GM12878 (cell line): ENCODE results near the gene NUDT7.

Source experiments
- CTCF ChIP-seq, 3 experiments: IDR thresholded peaks in 2 of 3; conservative IDR thresholded peaks in 1 of 3; 2 replicates each; pipeline ENCODE4 v1.5.1; 2011; ENCODE audit warnings: low read depth in 3 of 3, low read length in 3 of 3, mild to moderate bottlenecking in 3 of 3, control low read depth in 2 of 3, moderate library complexity in 2 of 3, inconsistent platforms in 1 of 3, mixed read lengths in 1 of 3; ENCODE audit not compliant: control insufficient read depth in 2 of 3, insufficient read depth in 1 of 3; ENCODE audit errors: extremely low read depth in 1 of 3
- FOS ChIP-seq: IDR thresholded peaks from 3 replicates; pipeline ENCODE4 v1.6.1; 2011; ENCODE audit warnings: borderline replicate concordance; ENCODE audit not compliant: insufficient read length; ENCODE audit errors: extremely low read depth
- FOXM1 ChIP-seq: IDR thresholded peaks from 2 replicates; pipeline ENCODE4 v1.6.1; 2012; ENCODE audit warnings: low read depth, mild to moderate bottlenecking, inconsistent platforms, low read length, moderate library complexity
- GABPA ChIP-seq: IDR thresholded peaks from 2 replicates; pipeline ENCODE4 v1.6.1; 2014; ENCODE audit warnings: antibody characterized with exemption, low read depth, mild to moderate bottlenecking, inconsistent platforms
- JUNB ChIP-seq: IDR thresholded peaks from 2 replicates; pipeline ENCODE4 v1.6.1; 2016; ENCODE audit warnings: antibody characterized with exemption, mild to moderate bottlenecking
- MTA3 ChIP-seq: IDR thresholded peaks from 2 replicates; pipeline ENCODE4 v1.6.1; 2012; ENCODE audit warnings: low read length, inconsistent platforms, borderline replicate concordance
- NRF1 ChIP-seq: conservative IDR thresholded peaks from 2 replicates; pipeline ENCODE4 v1.6.1; 2011; ENCODE audit warnings: mild to moderate bottlenecking, low read depth, low read length, improper control_type of control experiment
- POLR2A ChIP-seq: IDR thresholded peaks from 2 replicates; pipeline ENCODE4 v1.6.1; 2011; ENCODE audit warnings: low read depth, mild to moderate bottlenecking, low read length
- RFX5 ChIP-seq: IDR thresholded peaks from 2 replicates; pipeline ENCODE4 v1.6.1; 2011; ENCODE audit warnings: low read depth, low read length, improper control_type of control experiment
- TARDBP ChIP-seq: IDR thresholded peaks from 2 replicates; pipeline ENCODE4 v1.6.1; 2016; ENCODE audit warnings: borderline replicate concordance
- TCF7 ChIP-seq: IDR thresholded peaks from 2 replicates; pipeline ENCODE4 v1.6.1; 2014; ENCODE audit warnings: antibody characterized with exemption, borderline replicate concordance
- USF1 ChIP-seq: IDR thresholded peaks from 2 replicates; pipeline ENCODE4 v1.6.1; 2011; ENCODE audit warnings: borderline replicate concordance, low read depth, mild to moderate bottlenecking, moderate library complexity, mixed read lengths, low read length; ENCODE audit not compliant: insufficient read depth; ENCODE audit errors: extremely low read length
- ZBTB33 ChIP-seq: fragments of 450-650 bp; IDR thresholded peaks from 2 replicates; pipeline ENCODE4 v1.6.1; 2017; ENCODE audit warnings: mild to moderate bottlenecking
- ZNF687 ChIP-seq: fragments of 450-650 bp; IDR thresholded peaks from 2 replicates; pipeline ENCODE4 v1.6.1; 2017; ENCODE audit warnings: mild to moderate bottlenecking, moderate library complexity

- no peak for TF ChIP-seq POLR2A
- no peak for TF ChIP-seq USF1
- no peak for TF ChIP-seq GABPA
- TF ChIP-seq ZBTB33 = no peak
- no peak for TF ChIP-seq TCF7
- no peak for TF ChIP-seq CTCF (IDR thresholded peaks at IDR 0.05 in 2 of 3, conservative IDR thresholded peaks at IDR 0.05 in 1 of 3; ENCODE audit: control insufficient read depth in 2 of 3, extremely low read depth in 1 of 3, insufficient read depth in 1 of 3, low read depth in 3 of 3, low read length in 3 of 3)
- TF ChIP-seq TARDBP = no peak
- no peak for TF ChIP-seq MTA3
- TF ChIP-seq JUNB = no peak
- no peak for TF ChIP-seq FOXM1
- TF ChIP-seq NRF1 = no peak
- TF ChIP-seq FOS = no peak
- no peak for TF ChIP-seq ZNF687
- TF ChIP-seq RFX5 = no peak
Observed at GRCh38 chr16:77760800-77761199, 38.5 kb downstream of the NUDT7 start.
